ENCODE results near the gene SUPT5H.
"Not testable (repeated sequence)": the region's sequence is repeated elsewhere in the genome, so short reads cannot be mapped to it uniquely, and the experiment has no call there.

Gene SUPT5H

DNA sequence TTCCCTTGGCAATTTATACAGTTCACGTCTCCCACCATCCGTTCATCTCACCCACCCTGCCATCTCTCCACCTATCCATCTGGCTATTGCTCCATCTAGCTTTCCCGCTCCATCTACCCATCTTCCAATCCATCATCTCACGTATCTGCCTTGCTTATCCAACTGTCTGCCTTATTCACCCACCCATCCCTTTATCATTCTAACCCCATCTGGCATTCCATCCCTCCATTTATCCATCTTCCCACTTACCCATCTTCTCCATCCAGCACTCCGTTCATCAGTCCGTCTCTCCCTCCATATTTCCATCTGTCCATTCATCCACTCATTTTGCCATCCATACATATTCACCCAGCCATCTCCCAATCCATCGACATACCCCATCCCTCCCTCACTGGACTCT, 19.6 kb upstream of the SUPT5H start:
- DNase-seq (ENCODE audit: low spot score), result no peak

DNA sequence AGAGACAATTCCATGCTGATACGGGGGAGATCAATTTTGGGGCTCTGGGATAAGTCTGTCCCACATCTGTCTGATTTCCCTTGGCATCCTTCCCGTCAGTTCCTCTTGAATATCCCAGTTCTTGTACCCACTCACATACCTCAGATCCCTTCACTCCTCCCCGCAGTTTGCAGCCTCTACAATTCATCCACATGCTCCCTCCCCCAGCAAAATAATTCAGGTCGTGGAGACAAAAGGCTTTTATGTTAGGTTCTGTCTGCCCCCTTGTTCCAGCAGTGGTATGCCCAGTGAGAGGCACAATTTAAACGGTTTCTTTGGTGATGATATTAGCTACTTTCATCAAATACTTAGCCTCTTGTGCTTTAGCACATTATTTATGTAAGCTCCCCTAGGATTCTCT, 19.2 kb upstream of the SUPT5H start:
- DNase-seq (ENCODE audit: low spot score), result no peak

DNA sequence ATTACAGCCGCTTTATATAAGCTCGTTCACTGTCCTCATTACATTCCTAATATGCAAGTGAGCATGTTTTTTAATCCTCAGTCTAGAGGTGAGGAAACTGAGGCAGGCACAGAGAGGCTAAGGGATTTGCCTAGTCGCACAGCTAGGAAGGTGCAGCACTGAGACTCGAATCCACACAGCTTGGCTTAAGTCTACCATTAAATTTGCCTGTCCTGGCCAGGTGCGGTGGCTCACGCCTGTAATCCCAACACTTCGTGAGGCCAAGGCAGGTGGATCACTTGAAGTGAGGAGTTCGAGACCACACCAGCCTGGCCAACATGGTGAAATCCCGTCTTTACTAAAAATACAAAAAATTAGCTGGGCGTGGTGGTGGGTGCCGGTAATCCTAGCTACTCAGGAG, 17.7 kb upstream of the SUPT5H start:
- DNase-seq (ENCODE audit: low spot score), result no peak

DNA sequence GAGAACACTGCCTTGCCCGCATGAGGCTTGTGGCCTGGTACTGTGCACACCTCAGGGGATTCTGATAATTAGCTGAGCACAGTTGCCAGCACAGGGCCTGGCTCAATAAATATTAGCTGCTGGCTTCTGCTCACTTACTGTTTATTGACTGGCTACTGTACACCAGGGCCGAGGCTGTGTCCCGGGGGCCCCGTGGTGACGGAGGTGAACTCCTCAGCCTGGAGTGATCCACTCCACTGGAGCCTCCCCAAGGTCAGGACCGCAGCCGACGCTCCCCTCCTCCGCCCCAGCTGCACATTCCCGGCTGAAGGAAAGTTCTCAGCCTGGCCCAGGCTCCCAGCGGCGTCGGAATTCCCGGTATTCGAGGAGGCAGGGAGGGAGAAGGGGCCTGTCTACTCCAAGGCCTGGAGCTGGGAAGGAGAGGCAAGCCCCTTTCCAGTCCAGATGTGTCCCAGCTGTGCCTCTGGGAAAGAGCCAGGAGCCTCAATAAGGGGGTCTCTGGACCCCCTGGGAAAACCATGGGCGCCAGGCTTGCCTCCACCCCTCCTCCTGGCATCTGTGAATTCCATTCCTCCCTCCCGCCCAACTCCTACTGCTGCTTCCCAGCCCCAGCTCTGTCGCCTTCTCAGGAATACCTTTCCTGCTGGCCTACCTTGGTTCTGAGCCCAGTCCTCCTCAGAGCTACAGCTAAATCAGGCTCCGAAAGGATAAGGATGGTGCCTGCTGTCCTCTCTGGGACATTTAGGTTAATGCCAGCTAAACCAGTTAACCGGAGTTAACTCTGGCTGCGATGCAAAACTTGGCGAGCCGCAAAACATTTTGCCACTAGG, 16.9 kb upstream of the SUPT5H start:
- no peak for DNase-seq (ENCODE audit: low spot score)

DNA sequence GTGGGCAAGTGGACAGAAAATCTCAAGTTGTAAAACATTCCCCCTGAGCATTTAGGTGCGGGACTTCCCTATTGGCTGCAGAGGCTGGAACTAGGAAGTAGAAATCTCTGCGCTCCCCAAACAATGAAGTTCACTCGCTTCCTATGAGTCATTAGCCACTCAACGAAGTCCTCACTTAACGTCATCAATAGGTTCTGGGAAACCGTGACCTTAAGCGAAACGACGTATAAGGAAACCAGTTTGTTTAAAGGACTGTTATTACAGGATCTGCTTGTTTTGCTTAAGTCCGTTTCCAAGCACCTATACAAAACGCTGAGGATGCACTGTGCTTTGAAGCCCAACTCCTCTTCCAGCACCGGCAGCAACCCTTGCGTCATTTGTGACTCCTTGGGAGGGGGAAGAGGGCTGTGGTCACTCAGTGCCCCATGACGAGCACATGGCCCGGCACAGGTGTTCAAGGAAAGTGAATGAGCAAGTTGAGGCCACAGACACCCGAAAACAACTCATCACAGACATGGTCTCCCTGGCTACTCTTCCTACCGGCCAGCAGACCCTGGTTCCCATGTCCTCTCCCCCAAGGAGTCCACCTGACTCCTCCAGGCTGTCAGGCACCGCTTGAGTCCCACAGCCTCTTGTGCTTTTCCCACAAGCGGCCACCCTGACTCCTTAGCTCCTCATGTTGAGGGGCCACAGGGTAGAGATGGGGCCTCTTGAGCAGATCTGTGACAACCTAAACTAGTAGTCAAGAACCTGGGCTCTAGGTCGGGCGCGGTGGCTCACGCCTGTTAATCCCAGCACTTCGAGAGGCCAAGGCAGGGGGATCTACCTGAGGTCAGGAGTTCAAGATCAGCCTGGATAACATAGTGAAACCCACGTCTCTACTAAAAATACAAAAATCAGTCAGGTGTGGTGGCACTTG, 14.4 kb upstream of the SUPT5H start:
- DNase-seq (ENCODE audit: low spot score), result no peak

DNA sequence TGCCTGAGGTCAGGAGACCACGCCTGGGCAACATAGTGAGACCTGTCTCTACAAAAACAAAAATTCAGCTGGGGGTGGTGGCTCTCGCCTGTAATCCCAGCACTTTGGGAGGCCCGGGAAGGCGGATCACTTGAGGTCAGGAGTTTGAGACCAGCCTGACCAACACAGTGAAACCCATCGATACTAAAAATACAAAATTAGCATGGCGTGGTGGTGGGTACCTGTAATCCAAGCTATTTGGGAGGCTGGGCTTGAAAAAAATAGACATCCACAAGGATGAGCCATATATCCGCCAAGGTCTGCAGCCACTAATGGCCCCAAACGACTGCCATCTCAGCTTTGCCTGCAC, 12.7 kb upstream of the SUPT5H start:
- DNase-seq (ENCODE audit: low spot score), result no peak

DNA sequence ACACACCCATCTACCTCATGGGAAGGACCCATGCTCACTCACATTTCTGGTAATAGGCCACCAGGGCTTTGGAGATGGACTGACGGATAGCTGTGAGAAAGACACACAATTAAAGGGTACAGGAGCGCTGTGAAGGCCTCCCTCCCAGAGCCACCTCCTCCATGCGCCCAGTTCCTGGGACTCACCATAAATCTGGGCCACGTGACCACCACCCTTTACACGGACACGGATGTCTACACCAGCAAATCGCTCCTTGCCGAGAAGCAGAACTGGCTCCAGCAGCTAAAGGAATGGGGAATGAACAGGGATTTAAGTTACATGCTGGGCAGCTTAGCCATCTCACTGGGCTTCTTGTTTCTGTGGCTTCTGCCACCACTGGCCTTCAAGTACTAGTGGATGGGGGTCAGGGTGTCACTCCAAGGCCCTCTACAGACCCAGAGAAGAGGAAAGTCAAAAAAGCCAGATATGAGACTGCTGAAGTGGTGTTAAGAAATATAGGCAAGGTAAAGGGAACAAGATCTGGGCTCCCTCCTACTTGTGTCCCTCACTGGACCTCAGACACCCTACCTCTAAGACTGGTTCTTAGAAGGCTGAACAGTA, 11.8 kb upstream of the SUPT5H start:
- no peak for DNase-seq (ENCODE audit: low spot score)

DNA sequence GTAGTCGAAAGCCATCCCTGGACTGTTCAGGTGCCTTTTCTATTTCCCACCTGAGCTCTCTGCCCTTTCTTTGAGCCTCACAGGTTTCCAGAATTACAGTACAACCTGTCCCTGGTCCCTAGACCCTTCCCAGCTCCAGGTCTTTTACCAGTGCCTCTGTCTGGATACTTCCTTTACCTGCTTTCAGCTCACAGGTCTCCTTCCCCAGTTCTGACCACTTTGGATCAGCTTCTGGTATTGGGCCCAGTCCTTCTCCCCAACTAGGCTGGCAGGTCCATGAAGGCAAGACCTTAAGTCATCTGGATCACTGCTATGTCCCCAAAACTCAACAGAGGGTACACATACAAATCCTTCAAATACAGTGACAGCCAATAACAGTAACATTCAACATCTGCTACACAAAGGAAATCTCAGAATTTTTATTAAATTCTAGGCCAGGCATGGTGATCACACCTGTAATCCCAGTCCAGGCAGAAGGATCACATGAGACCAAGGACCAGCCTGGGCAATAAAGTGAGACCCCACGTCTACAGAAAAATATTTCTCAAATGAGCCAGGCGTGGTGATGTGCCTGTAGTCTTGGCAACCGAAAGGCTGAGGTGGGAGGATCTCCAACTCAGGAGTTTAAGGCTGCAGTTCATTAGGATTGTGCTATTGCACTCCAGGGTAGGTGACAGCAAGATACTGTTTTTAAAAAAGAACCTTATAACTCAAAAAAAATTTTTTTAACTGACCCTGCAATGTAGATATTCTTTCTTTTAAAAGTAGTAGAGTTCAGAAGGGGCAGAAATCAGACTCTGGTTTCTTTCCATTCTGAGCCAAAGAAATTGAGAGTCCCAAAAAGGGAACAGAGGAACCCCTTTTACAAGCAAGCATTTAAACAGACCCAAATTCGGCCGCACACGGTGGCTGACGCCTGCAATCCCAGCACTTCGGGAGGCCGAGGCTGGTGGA, 11.0 kb upstream of the SUPT5H start:
- no peak for DNase-seq (ENCODE audit: low spot score)

DNA sequence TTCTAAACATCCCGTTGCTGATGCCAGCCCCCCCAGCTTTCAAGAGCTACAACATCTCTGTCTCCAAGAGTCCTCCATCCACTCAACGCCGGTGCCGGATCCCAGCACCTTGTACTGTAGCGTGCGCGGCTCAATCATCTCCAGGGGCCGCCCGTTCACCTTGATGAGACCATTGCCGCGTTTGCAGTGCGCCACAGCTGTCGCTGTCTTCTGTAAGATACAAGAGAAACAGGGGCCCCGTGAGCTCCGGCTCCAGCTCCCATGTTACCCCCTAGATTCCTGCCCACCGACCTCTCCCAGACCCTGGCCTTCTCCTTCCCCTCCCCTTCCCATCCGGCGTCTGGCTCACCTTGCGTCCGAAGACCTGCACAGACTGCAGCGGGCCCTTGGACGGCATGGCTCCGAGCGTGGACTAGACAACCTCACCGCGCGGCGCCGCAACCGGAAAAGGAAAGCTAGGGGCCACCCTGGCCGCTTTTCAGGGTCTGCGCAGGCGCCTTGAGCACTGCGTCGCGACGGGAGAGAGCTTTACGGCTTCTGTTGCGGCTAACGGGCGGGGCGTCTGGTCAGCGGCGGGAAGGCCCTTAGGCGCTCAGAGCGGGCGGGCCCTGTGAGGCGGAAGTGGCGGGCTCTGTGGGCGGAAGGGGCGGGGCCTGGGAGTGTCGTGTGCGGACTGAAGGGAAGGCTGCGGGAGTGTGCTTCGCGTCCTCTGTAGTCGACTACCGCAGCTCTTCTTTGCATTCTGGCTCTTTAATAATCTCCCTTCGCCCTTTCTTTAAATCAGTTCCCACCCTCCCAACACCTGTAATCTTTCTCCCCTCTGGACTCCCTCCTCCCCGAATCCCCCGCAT, 9.7 kb upstream of the SUPT5H start, which contains the start of gene RPS16:
RPS16 (minus strand) TSS at position 451 of the 851 bp plus-strand sequence; CDS start at position 397, 54 bp downstream.
- DNase-seq (ENCODE audit: low spot score), result peak; percentile 99

DNA sequence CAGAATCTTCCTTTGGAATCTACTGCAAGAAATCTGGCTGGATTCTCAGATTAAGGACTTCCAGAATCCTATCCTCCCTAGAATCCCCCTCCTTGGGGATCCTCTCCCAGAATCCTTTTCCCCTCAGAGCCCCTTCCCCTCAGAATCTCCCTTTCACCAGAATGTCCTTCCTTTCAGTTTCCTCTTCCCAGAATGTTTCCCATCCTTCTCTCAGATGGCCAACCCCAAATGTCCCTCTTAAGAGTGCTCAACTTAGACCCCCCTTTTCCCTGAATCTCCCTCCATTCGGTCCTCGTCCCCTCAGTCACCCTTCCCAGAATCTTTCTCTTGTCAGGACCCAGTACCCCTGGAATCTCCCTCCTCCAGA, 9.0 kb upstream of the SUPT5H start:
- DNase-seq (ENCODE audit: low spot score), result no peak

DNA sequence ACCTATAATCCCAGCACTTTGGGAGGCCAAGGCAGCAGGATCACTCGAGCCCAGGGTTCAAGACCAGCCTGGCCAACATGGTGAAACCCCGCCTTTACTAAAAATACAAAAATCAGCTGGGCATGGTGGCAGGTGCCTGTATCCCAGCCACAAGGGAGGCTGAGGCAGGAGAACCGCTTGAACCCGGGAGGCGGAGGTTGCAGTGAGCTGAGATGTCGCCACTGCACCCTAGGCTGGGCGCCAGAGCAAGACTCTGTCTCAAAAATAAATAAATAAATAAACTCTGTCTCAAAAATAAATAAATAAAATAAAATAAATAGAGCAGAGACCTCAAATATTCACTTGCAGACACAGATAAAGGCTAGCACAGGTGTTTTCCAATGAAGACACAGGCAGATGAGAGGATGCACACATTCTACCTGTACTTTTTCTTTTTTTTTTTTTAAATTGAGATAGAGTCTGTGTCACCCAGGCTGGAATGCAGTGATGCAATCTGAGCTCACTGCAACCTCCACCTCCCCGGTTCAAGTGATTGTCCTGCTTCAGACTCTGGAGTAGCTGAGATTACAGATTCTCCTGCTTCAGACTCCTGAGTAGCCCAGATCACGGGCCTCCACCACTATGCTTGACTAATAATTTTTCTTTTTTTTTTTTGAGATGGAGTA, 7.0 kb upstream of the SUPT5H start:
- no peak for DNase-seq (ENCODE audit: low spot score)

DNA sequence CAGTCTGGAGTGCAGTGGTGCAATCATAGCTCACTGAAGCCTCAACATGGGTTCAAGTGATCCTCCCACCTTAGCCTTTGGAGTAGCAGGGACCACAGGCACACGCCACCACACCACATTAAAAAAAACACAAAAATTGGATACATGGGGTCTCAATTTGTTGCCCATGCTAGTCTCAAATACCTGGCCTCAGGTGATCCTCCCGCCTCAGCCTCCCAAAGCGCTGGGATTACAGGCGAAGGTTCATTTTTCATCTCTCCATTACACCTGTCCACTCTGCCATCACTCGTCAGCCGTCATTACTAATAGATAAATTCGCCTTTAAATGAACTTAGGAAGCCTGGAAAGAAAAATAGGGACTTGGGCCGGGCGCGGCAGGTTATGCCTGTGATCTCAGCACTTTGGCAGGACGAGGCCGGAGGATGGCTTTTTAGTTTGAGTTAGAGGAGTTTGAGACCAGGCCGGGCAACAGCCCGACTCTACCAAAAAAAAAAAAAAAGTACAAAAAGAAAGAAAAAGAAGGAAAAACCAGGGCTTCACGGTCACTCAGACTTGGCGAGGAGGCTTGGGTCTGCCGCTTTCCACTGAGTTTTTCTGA, 685 bp upstream of the SUPT5H start:
- no peak for DNase-seq (ENCODE audit: low spot score)

DNA sequence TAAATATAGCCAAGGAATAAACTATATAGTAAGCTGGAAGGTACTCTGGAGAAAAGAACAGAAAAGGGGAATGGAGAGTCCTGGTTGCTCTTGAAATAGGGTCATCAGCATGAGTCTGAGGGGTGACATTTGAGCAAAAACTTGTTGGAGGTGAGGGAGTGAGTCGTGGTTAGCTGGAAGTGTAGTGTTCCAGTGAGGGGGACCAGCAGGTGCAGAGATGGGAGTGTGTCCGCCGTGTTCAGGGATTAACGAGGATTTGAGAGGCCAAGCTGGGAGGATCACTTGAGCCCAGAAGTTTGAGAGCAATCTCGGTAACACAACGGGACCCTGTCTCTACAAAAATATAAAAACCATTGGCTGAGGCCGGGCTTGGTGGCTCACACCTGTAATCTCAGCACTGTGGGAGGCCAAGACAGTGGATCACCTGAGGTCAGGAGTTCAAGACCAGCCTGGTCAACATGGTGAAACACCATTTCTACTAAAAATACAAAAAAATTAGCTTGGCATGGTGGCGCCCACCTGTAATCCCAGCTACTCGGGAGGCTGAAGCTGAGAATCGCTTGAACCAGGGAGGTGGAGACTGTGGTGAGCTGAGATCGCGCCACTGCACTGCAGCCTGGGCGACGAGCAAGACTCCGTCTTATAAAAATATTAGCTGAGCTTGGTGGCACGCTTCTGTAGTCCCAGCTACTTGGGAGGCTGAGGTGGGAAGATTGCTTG, 1.1 kb downstream of the SUPT5H start:
- DNase-seq (ENCODE audit: low spot score), result no peak

DNA sequence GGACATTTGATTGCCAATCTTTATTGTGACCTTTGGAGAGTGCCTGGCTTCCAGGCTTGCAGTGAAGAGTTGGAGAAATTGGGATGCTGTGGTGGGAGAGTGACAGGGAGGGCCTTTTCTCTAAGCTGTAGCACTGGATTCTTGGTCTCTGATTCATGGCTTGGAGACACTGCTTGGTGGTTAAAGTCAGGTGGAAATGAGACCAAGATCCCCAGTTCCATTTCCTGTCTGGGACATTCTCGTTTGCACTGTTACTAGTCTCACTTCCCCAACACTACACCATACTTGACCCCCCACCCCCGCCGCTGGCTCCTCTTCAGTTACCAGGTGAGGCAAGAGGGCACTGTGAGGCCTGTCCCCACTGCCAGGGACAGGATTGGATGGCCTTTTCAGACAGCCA, 2.9 kb downstream of the SUPT5H start:
- no peak for DNase-seq (ENCODE audit: low spot score)

DNA sequence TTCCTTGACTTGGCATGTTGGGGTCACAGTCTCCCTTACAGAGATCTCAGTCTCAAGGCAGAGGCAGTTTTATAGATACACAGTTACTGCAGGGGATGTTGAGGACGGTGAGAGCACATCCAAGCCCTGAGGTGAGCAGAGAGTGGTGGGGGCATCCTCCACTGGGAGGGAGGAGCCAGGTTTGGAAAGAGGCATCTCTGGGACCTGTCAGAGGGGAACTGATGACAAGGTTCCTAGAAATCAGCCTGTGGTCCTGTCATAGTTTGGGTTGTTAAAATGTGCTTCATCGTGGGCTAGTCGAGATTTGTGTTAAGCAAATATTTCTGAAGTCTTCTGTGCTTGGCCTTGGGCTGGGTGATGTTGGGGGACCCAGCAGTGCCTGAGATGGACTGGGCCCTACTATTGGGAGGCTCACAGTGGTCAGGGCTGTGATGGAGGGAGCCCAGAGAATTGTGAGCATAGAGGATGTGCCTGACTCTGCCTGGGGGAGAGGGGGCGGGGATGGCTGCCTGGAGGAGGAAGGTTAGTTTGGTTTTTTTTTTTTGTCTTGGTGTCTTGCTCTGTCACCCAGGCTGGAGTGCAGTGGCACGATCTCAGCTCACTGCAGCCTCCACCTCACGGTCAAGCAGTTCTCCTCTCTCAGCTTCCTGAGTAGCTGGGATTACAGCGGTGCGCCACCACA, 3.9 kb downstream of the SUPT5H start:
- no peak for DNase-seq (ENCODE audit: low spot score)

DNA sequence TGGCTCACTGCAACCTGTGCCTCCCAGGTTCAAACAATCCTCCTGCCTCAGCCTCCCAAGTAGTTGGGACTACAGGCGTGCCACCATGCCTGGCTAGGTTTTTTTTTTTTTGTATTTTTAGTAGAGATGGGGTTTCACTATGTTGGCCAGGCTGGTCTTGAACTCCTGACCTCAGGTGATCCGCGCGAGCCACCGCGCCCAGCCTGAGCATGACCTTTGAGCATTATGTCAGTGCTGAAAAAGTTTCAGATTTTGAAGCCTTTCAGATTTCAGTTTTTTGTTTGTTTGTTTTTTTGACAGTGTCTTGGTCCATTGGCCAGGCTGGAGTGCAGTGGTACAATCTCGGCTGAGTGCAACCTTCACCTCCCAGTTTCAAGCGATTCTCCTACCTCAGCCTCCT, 5.9 kb downstream of the SUPT5H start:
- DNase-seq (ENCODE audit: low spot score), result not testable (repeated sequence)

DNA sequence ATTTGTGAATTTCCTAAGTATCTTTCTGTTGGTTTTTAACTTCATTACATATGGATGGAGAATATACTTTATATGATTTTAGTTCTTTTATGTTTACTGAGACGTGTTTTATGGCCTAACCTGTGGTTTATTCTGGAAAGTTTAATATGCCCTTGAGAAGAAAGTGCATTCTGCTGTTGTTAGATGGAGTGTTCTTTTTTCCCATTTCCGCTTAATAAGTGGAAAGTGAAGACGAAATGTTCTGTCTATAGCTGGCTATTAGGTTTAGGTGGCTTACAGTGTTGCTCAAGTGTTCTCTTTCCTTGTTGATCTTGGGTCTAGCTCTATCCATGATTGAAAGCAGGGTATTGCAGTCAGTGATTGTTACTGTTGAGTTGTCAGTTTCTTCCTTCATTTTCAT, 18.0 kb downstream of the SUPT5H start:
- DNase-seq (ENCODE audit: low spot score), result no peak

DNA sequence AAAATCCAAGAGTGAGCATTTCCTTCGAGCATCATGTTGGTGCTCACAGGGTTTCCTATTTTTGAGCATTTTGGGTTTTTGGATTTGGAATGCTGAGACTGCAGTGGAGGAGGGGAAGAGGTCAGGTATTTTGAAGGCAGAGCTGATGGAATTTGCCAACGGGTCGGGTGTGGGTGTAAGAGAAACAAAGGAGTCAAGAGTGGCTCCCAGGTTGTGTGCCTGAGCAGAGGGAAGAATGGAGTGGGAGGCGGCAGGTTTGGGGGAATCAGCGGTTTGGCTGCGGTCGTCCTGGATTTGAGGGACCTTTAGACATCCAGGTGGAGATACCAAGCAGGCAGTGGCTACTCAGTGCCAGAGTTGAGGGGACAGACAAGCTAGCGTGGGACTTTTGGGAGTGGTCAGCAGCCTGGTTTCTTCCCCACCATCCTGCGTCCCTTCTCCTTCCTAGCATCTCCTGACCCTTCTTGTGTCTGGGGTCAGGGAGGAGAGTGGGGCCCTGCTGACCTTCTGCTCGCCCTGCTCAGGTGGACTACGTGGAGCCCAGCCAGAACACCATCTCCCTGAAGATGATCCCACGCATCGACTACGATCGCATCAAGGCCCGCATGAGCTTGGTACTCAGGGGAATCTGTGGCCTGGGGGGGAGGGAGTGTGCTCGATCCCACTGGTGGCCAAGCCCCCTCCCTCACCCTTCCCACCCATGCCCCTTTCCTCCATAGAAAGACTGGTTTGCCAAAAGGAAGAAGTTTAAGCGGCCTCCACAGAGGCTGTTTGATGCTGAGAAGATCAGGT, 20.8 kb downstream of the SUPT5H start:
- no peak for DNase-seq (ENCODE audit: low spot score)

Data from Ammon's horn (tissue), 1 donor.